T-helper 9 cell (primary cell): ENCODE data around the gene CYP2B6.
A peak's percentile ranks its signal among the peaks of the same experiment; 100 is the strongest.
"Not testable (repeated sequence)": the region's sequence is repeated elsewhere in the genome, so short reads cannot be mapped to it uniquely, and the experiment has no call there.

Source experiments
- DNase-seq: peaks from one replicate; pipeline ENCODE4 v3.0.0-alpha.2; 2020
- total RNA-seq, 2 donors: gene quantifications; one replicate each; lab custom pipeline; 2026; lab: John Stamatoyannopoulos, UW

Gene CYP2B6
- total RNA-seq = 0 to 0.07 reads per million in 2 donors

GRCh38 chr19:40990972-40991381 lies at the start of gene CYP2B6:
Gene CYP2B6, plus strand, starts transcription at chr19:40991282. Its CDS starts 24 bp downstream, at chr19:40991306.
- DNase-seq = no peak

DNA sequence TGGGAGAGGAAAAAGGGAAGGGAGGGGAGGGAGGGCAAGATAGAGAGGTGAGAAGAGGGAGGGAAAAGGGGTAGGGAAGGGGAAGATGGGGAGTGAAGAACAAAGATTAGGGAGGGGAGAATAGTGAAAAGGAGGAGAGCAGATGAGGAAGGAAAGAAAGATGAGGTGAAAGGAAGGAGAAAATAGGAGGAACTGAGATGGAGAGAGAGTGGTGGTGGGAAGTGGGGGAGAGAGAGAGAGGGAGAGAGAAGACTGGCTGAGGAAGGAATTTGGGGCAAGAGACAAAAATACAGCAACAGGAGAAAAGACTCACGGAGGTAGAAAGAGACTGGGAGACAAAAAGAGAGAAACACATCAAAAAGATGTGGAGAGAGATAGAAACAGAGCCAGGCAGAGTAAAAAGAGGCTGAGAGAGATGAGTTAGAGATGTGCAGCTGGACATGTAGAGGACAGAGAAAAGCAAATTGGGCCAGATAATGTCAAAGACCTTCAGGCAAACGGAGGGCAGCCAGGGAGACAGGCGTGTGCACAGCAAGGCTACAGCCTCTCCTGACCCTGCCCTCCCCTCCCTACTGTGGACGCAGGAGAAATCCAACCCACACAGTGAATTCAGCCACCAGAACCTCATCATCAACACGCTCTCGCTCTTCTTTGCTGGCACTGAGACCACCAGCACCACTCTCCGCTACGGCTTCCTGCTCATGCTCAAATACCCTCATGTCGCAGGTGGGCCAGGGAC lies 49.4 kb upstream of the CYP2B6 start:
- no peak for DNase-seq

GRCh38 chr19:40945645-40946044 lies 45.4 kb upstream of the CYP2B6 start:
- no peak for DNase-seq

DNA sequence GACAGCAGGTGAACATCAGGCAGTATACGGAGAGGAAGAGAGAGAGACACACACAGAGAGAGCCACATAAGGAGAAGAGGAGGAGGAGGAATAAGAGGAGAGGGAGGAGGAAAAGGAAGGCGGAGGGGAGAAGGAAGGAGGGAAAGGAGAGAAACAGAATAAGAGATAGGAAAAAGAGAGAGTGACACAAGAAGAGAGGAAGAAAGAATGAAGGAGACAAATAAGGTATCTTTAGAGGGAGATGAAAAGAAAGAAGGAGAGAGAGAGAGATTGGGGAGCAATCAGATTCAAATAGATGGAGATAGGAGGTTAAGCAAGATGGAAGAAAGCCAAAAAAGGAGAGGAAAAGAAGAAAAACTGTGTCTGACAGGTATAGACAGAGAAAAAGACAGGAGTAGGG lies 44.0 kb upstream of the CYP2B6 start:
- DNase-seq = no peak

- no peak for DNase-seq
These were observed 43.5 kb upstream of the CYP2B6 start for GRCh38 chr19:40947573-40947972.

GRCh38 chr19:40948580-40949299 lies 42.3 kb upstream of the CYP2B6 start:
- no peak for DNase-seq

- DNase-seq = no peak
These were observed 36.5 kb upstream of the CYP2B6 start for GRCh38 chr19:40954573-40954972.

DNA sequence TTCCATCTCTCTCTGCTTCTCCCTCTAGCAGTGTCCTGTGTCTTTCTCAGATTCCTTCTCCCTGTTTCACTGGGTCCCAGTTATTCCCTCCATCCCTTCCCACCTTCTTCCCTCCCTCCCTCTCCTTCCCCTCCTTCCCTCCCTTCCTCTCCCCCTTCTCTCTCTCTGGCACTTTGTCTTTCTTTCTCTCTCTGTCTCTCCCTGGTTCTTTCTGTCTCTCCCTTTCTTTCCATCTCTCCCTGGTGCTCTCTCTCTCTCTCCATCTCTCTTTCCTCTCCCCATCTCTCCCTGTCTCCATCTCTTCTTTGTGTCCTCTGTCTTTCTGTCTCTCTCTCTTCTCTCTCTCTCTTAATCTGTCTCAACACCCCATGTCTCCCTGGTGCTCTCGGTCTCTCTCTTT lies 31.7 kb upstream of the CYP2B6 start:
- DNase-seq = no peak

DNA sequence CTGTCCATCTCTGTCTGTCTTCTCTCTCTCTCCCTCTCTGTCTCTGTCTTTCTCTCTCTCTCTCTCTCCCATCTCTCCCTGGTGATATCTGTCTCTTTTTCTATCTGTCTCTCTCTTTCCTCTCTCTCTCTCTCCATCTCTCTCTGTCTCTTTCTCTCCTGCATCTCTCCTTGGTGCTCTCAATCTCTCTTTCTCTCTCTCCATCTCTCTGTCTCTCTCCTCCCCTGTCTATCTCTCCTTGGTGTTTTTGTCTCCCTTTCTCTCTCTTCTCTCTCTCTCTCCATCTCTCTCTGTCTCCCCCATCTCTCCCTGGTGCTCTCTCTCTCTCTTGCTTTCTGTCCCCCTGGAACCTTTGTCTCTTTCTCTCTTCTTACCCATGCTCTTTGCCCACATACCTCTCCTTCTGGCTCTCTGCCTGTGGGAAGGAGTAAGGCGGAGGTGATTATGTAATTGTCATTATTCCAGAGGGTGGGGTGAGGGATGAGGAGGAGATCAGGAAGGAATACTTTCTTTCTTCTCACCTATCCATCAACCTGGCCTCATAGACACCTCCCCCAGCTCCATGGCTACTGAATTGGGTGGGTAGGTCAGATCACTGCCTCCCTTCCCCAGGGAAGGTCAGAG lies 30.9 kb upstream of the CYP2B6 start:
- DNase-seq = no peak

GRCh38 chr19:40960780-40961179 lies 30.3 kb upstream of the CYP2B6 start:
- no peak for DNase-seq

DNA sequence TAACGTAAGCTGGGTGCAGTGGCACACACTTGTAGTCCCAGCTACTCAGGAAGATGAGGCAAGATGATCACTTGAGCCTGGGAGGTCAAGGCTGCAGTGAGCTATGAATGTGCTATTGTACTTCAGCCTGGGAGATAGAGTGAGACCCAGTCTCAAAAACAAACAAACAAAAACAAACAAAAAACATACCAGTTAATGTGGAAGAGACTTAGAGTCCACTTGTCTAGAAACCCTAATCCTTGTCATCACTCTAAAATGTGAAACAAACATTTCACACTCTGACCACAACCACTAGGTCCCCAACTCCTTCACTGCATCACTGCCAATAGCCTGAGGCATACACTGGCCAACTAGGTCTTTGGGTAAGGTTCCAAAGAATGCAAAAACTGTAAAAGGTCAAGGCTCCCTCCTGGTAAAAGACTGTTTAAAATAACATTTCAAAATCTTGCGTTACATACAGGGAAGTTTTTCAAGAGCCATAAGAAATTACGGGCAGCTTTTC lies 28.6 kb upstream of the CYP2B6 start:
- DNase-seq = no peak

DNA sequence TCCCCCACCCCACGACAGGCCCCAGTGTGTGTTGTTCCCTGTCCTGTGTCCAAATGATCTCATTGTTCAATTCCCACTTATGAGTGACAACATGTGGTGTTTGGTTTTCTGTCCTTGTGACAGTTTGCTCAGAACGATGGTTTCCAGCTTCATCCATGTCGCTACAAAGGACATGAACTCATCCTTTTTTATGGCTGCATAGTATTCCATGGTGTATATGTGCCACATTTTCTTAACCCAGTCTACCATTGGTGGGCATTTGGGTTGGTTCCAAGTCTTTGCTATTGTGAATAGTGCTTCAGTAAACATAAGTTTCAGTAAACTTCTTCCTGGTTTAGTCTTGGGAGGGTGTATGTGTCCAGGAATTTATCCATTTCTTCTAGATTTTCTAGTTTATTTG lies 26.7 kb upstream of the CYP2B6 start:
- not testable (repeated sequence) for DNase-seq

DNA sequence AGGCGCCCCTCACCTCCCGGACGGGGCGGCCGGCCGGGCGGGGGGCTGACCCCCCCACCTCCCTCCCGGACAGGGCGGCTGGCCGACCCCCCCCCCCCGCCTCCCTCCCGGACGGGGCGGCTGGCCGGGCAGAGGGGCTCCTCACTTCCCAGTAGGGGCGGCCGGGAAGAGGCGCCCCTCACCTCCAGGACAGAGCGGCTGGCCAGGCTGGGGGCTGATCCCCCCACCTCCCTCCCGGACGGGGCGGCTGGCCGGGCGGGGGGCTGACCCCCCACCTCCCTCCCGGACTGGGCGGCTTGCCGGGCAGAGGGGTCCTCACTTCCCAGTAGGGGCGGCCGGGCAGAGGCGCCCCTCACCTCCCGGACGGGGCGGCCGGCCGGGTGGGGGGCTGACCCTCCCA lies 25.7 kb upstream of the CYP2B6 start:
- DNase-seq = not testable (repeated sequence)

GRCh38 chr19:40966591-40966990 lies 24.5 kb upstream of the CYP2B6 start:
- DNase-seq = not testable (repeated sequence)

- DNase-seq = not testable (repeated sequence)
These were observed 23.0 kb upstream of the CYP2B6 start for GRCh38 chr19:40968065-40968464.

DNA sequence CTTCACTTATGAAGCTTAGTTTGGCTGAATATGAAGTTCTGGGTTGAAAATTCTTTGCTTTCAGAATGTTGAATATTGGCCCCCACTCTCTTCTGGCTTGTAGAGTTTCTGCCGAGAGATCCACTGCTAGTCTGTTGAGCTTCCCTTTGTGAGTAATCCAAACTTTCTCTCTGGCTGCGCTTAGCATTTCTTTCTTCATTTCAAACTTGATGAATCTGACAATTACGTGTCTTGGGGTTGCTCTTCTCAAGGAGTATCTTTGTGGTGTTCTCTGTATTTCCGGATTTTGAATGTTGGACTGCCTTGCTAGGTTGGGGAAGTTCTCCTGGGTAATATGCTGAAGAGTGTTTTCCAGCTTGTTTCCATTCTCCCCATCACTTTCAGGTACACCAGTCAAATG lies 21.4 kb upstream of the CYP2B6 start:
- DNase-seq = not testable (repeated sequence)

DNA sequence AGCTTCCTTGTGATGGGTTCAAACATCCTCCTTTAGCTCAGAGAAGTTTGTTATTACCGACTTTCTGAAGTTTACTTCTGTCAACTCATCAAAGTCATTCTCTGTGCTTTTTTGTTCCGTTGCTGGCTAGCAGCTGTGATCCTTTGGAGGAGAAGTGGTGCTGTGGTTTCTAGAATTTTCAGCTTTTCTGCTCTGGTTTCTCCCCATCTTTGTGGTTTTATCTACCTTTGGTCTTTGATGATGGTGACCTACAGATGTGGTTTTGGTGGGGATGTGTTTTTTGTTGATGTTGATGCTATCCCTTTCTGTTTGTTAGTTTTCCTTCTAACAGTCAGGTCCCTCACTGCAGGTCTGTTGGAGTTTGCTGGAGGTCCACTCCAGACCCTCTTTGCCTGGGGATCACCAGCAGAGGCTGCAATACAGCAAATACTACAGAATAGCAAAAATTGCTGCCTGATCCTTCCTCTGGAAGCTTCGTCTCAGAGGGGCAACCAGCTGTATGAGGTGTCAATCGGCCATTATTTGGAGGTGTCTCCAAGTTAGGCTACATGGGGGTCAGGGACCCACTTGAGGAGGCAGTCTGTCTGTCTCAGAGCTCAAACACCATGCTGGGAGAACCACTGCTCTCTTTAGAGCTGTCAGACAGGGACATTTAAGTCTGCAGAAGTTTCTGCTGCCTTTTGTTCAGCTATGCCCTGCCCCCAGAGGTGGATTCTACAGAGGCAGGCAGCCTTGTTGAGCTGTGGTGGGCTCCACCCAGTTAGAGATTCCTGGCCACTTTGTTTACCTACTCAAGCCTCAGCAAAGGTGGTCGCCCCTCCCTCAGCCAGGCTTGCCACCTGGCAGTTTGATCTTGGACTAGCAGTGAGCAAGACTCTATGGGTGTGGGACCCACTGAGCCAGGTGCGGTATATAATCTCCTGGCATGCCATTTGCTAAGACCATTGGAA lies 20.4 kb upstream of the CYP2B6 start:
- DNase-seq = peak; percentile 6

DNA sequence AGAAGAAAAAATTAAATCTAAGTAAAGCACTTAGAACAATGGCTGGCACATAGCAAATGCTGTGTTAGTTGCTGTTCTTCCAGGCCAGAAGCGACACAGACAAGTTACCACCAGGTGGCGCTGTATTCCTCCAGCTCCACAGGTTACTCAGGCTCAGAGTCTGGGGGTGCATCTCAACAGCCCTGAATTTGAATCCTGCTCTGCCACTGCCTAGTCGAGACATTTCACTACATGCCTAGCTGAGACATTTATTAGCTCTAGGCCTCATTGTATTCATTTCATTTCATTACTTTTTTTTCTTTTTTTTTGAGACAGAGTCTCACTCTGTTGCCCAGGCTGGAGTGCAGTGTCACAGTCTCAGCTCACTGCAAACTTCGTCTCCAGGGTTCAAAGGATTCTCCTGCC lies 16.4 kb upstream of the CYP2B6 start:
- DNase-seq = peak; percentile 76

DNA sequence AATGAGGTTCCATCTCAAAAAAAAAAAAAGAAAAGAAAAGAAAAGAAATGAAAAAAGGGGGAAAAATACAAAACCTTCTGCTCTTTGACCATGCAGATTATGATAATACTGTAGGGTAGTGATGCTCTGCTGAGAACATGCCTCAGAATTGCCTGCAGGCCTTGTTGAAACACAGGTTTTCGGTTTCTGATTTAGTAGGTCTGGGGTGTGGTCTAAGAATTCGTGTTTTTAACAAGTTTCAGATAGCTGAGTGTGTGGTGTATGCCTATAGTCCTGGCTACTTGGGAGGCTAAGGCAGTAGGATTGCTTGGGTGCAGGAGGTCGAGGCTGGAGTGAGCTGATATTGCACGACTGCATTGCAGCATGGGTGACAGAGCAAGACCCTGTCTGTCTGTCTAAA lies 14.9 kb upstream of the CYP2B6 start:
- DNase-seq = no peak

GRCh38 chr19:40976724-40977123 lies 14.4 kb upstream of the CYP2B6 start:
- no peak for DNase-seq

GRCh38 chr19:40979759-40980158 lies 11.3 kb upstream of the CYP2B6 start:
- not testable (repeated sequence) for DNase-seq

- DNase-seq = not testable (repeated sequence)
These were observed 10.2 kb upstream of the CYP2B6 start for GRCh38 chr19:40980743-40981442.
